Neuronal stem cell (in vitro differentiated cells): ENCODE measurements around the gene PSMB1.
"Not testable (repeated sequence)": the region's sequence is repeated elsewhere in the genome, so short reads cannot be mapped to it uniquely, and the experiment has no call there.

Experiments used
- DNase-seq: peaks from one replicate; pipeline ENCODE4 v3.0.0-alpha.2; 2013; ENCODE audit warnings: low spot score
- H2AFZ ChIP-seq: one replicate; pipeline ENCODE4 v1.6.1; 2013; ENCODE audit warnings: mild to moderate bottlenecking, low read length, inconsistent platforms
- H2AK5ac ChIP-seq: 2 replicates; pipeline ENCODE4 v1.6.1; 2013; ENCODE audit warnings: low read depth, mild to moderate bottlenecking, inconsistent platforms, low read length, moderate library complexity, mixed read lengths
- H2BK120ac ChIP-seq: 2 replicates; pipeline ENCODE4 v1.6.1; 2013; ENCODE audit warnings: low read depth, mild to moderate bottlenecking, inconsistent platforms, low read length, moderate library complexity, mixed read lengths
- H2BK12ac ChIP-seq: one replicate; pipeline ENCODE4 v1.6.1; 2013; ENCODE audit warnings: low read length, inconsistent platforms
- H2BK15ac ChIP-seq: 2 replicates; pipeline ENCODE4 v1.6.1; 2013; ENCODE audit warnings: mild to moderate bottlenecking, low read length, inconsistent platforms, mixed read lengths
- H2BK5ac ChIP-seq: one replicate; pipeline ENCODE4 v1.6.1; 2013; ENCODE audit warnings: inconsistent platforms, mild to moderate bottlenecking, low read length, moderate library complexity
- H3K14ac ChIP-seq: one replicate; pipeline ENCODE4 v1.6.1; 2013; ENCODE audit warnings: low read length, inconsistent platforms
- H3K18ac ChIP-seq: 2 replicates; pipeline ENCODE4 v1.6.1; 2013; ENCODE audit warnings: low read length, inconsistent platforms
- H3K23ac ChIP-seq: 2 replicates; pipeline ENCODE4 v1.6.1; 2013; ENCODE audit warnings: low read depth, mild to moderate bottlenecking, mixed read lengths, low read length, inconsistent platforms; ENCODE audit not compliant: poor library complexity
- H3K27ac ChIP-seq: replicated peaks from 3 replicates; pipeline ENCODE4 v1.5.1; 2013; ENCODE audit warnings: low read length, inconsistent platforms
- H3K27me3 ChIP-seq, 3 experiments: 2 replicates each; pipeline ENCODE4 v1.6.1; 2013; ENCODE audit warnings: low read length in 3 of 3, mild to moderate bottlenecking in 2 of 3, inconsistent platforms in 1 of 3, low read depth in 1 of 3, mixed read lengths in 1 of 3, moderate library complexity in 1 of 3; ENCODE audit not compliant: control insufficient read depth in 3 of 3, insufficient read depth in 3 of 3
- H3K36me3 ChIP-seq, 2 donors: replicated peaks in 1 of 2; 2 replicates each; pipeline ENCODE4 v1.6.1; 2013; ENCODE audit warnings: low read length in 2 of 2; ENCODE audit not compliant: control insufficient read depth in 2 of 2, insufficient read depth in 2 of 2
- H3K4ac ChIP-seq: 2 replicates; pipeline ENCODE4 v1.6.1; 2013; ENCODE audit warnings: inconsistent platforms, mild to moderate bottlenecking, low read length, moderate library complexity
- H3K4me1 ChIP-seq, 2 donors: 1 replicate in 1 of 2; 2 replicates in 1 of 2; pipeline ENCODE4 v1.6.1; 2013; ENCODE audit warnings: low read length in 2 of 2, low read depth in 1 of 2; ENCODE audit not compliant: control insufficient read depth in 2 of 2, insufficient read depth in 1 of 2
- H3K4me2 ChIP-seq: one replicate; pipeline ENCODE4 v1.6.1; 2013; ENCODE audit warnings: mild to moderate bottlenecking, low read length, inconsistent platforms; ENCODE audit not compliant: insufficient read depth, poor library complexity, severe bottlenecking
- H3K4me3 ChIP-seq, 2 donors: 2 replicates each; pipeline ENCODE4 v1.5.1; 2013; ENCODE audit warnings: low read length in 2 of 2, mild to moderate bottlenecking in 2 of 2, inconsistent platforms in 1 of 2, moderate library complexity in 1 of 2
- H3K79me1 ChIP-seq: one replicate; pipeline ENCODE4 v1.6.1; 2013; ENCODE audit warnings: low read depth, mild to moderate bottlenecking, inconsistent platforms, low read length, moderate library complexity
- H3K9ac ChIP-seq: one replicate; pipeline ENCODE4 v1.6.1; 2013; ENCODE audit warnings: mild to moderate bottlenecking, low read depth, low read length, inconsistent platforms; ENCODE audit not compliant: poor library complexity
- H3K9me3 ChIP-seq, 2 donors: replicated peaks in 1 of 2; 2 replicates each; pipeline versions ENCODE3 to v1.6.1; 2013; ENCODE audit warnings: low read length in 2 of 2, mild to moderate bottlenecking in 2 of 2, inconsistent platforms in 1 of 2, low read depth in 1 of 2, mixed read lengths in 1 of 2, moderate library complexity in 1 of 2; ENCODE audit not compliant: control insufficient read depth in 2 of 2, insufficient read depth in 1 of 2
- H4K8ac ChIP-seq: one replicate; pipeline ENCODE4 v1.6.1; 2013; ENCODE audit warnings: low read depth, mild to moderate bottlenecking, inconsistent platforms, low read length, moderate library complexity
- H4K91ac ChIP-seq: one replicate; pipeline ENCODE4 v1.6.1; 2013; ENCODE audit warnings: low read length, low read depth, mild to moderate bottlenecking, inconsistent platforms; ENCODE audit not compliant: poor library complexity
- WGBS, 2 donors: extraction: QIAGEN DNeasy Blood & Tissue Kit; methylation state at CpG; one replicate each; pipeline ENCODE4 v1.1.7; 2013; ENCODE audit warnings: missing lambda C conversion rate in 2 of 2, mixed read lengths in 1 of 2; ENCODE audit not compliant: insufficient read length in 2 of 2, insufficient replicate concordance in 1 of 2; ENCODE audit errors: extremely low coverage in 2 of 2; 5-methylcytosine and 5-hydroxymethylcytosine counted together

PSMB1 gene

DNA sequence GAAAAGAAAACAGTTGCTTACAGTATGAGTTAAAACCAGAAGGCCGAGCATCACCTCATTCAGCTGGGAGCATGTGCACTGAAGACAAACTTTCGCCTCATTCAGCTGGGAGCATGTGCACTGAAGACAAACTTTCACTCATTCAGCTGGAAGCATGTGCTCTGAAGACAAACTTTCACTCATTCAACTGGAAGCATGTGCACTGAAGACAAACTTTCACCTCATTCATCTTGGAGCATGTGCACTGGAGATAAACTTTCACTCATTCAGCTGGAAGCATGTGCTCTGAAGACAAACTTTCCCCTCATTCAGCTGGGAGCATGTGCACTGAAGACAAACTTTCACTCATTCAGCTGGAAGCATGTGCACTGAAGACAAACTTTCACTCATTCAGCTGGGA is 45.4 kb downstream of the PSMB1 start:
- not testable (repeated sequence) for H2BK15ac ChIP-seq, H3K4me1 ChIP-seq, H2AK5ac ChIP-seq, H3K9me3 ChIP-seq, H3K9ac ChIP-seq, H3K4me2 ChIP-seq, H2BK5ac ChIP-seq, H3K4me3 ChIP-seq, H4K8ac ChIP-seq, H2BK12ac ChIP-seq, H3K14ac ChIP-seq, H2AFZ ChIP-seq, H3K18ac ChIP-seq, H3K23ac ChIP-seq, H3K27me3 ChIP-seq, H4K91ac ChIP-seq, DNase-seq, H3K4ac ChIP-seq, H3K79me1 ChIP-seq, H3K27ac ChIP-seq, H3K36me3 ChIP-seq, H2BK120ac ChIP-seq
- WGBS, 2 donors = no CpG with 5 or more reads among the region's 2 CpGs

DNA sequence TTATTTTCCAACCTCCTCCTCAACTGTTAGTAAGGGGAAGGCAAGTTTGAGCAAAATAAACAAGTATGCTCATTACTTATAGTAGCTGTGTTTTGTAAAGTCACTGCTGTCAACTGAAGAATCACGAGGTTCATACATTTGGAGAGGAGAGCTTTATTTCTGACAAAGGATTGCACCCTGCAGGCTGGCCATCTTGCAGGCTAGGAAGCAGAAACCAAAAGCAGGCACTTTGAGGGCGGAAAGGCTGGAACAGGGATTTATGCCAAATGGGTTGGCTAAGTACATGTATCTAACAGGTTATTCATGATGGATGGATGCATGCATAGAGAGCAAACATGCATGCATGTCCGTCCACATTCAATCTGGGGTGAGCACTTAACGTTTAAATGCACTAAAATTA is 46.7 kb downstream of the PSMB1 start:
- Histone ChIP-seq H3K36me3 (no peaks in the 10 kb centered on the region), H3K14ac (no peak overlapping the region), H2AK5ac (no peak overlapping the region), H4K91ac (no peak overlapping the region), H4K8ac (no peak overlapping the region), H3K18ac (no peak overlapping the region), H2BK120ac (no peak overlapping the region), H2BK15ac (no peak overlapping the region), H3K23ac (no peak overlapping the region), H3K79me1 (no peaks in the 10 kb centered on the region), H3K4me2 (no peak overlapping the region), H2BK5ac (no peak overlapping the region), H3K27me3 (no peaks in the 10 kb centered on the region), H3K4me1 (peaks cover 1 to 2% of the 10 kb centered on the region in 2 donors), H2AFZ (no peak overlapping the region), H3K9ac (no peak overlapping the region), H3K9me3 (peaks cover 5 to 19% of the 10 kb centered on the region in 2 donors), H3K4me3 (no peak overlapping the region), H3K4ac (no peak overlapping the region), H3K27ac (no peak overlapping the region), H2BK12ac (no peak overlapping the region)
- DNase-seq = no peak
- no CpG with 5 or more reads among the region's 4 CpGs for WGBS, 2 donors

GRCh38 chr6:170505306-170505705 is 47.8 kb downstream of the PSMB1 start:
- H3K4ac ChIP-seq = peak overlapping the region; percentile 57
- no CpG with 5 or more reads among the region's 9 CpGs for WGBS, 2 donors
- peaks cover 5 to 30% of the 10 kb centered on the region in 2 donors for H3K9me3 ChIP-seq
- H4K8ac ChIP-seq = no peak overlapping the region
- H3K23ac ChIP-seq = no peak overlapping the region
- no peaks in the 10 kb centered on the region for H3K36me3 ChIP-seq
- H3K4me1 ChIP-seq = peaks cover 0 to 1% of the 10 kb centered on the region in 2 donors
- H3K4me3 ChIP-seq = no peak overlapping the region
- H2BK120ac ChIP-seq = no peak overlapping the region
- H3K79me1 ChIP-seq = no peaks in the 10 kb centered on the region
- no peak overlapping the region for H3K4me2 ChIP-seq
- H3K14ac ChIP-seq = no peak overlapping the region
- no peak overlapping the region for H3K9ac ChIP-seq
- peak overlapping the region; percentile 66 for H2AK5ac ChIP-seq
- no peak for DNase-seq
- H3K27me3 ChIP-seq = no peaks in the 10 kb centered on the region
- no peak overlapping the region for H4K91ac ChIP-seq
- peak overlapping the region; percentile 72 for H2BK15ac ChIP-seq
- H2BK12ac ChIP-seq = no peak overlapping the region
- H2BK5ac ChIP-seq = no peak overlapping the region
- no peak overlapping the region for H3K27ac ChIP-seq
- no peak overlapping the region for H2AFZ ChIP-seq
- peak overlapping the region; percentile 35 for H3K18ac ChIP-seq

DNA sequence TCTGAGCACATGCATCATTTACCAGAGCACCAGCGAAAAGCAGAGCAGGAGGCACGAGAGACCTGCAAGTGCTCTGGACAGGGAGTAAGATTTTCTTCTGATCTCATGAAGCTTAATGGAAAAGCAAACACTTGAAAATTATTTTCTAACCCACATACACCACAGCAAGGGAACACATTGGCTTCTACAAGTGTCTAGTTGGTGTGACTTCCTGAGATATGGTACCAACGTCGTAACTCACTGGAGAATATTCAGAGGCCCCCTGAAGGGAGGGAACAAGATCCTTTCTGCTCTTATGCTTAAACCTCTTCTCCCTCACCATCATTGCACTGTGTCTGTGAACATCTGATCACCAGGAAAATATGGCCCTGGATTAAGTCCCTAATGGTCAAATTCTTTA is 48.6 kb downstream of the PSMB1 start:
- H2BK5ac ChIP-seq = no peak overlapping the region
- H3K27ac ChIP-seq = no peak overlapping the region
- H3K4ac ChIP-seq = no peak overlapping the region
- H2BK120ac ChIP-seq = no peak overlapping the region
- no peak overlapping the region for H3K9ac ChIP-seq
- no peak overlapping the region for H3K14ac ChIP-seq
- H3K4me3 ChIP-seq = no peak overlapping the region
- no peak for DNase-seq
- H3K23ac ChIP-seq = no peak overlapping the region
- no peak overlapping the region for H3K4me2 ChIP-seq
- no peaks in the 10 kb centered on the region for H3K79me1 ChIP-seq
- no peaks in the 10 kb centered on the region for H3K36me3 ChIP-seq
- WGBS, 2 donors = no CpG with 5 or more reads among the region's 4 CpGs
- peak overlapping the region; percentile 87 for H2BK15ac ChIP-seq
- no peak overlapping the region for H2AFZ ChIP-seq
- H3K9me3 ChIP-seq = peaks cover 5 to 38% of the 10 kb centered on the region in 2 donors
- peak overlapping the region; percentile 35 for H3K18ac ChIP-seq
- no peak overlapping the region for H4K8ac ChIP-seq
- peak overlapping the region; percentile 47 for H2AK5ac ChIP-seq
- peaks cover 0 to 1% of the 10 kb centered on the region in 2 donors for H3K4me1 ChIP-seq
- H4K91ac ChIP-seq = no peak overlapping the region
- no peaks in the 10 kb centered on the region for H3K27me3 ChIP-seq
- H2BK12ac ChIP-seq = no peak overlapping the region
